Measurements from ENCODE around the gene LMX1A. TPM values are rescaled to one million over a fixed set of nuclear protein-coding genes. Genes with fewer than 3 reads are reported as not detected.

LMX1A gene
- total and polyA plus RNA-seq, 2 donors (not counting 1 experiment from before 2014, with no cell fraction given), result not detected

DNA sequence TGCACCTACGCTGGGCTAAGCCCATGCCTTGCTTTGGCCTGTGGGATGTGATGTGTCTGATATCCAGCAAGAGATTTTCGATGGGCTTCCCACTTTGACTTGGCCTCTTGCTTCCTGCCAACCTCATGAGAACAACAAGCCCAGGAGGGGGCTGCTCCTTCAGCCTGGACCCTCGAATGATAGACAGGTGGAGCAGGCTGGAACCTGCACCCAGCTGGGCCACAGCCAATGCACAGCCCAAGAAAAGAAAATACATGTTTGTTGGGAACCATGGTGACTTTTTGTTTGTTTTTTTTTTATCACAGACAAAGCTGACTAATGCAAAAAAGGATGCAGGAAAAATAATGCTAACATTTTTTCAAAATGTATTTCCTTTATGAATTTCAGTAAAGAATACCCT, 144.3 kb downstream of the LMX1A start:
- Histone ChIP-seq H3K4me3 (ENCODE audit: control extremely low read depth in 1 of 5, extremely low read depth in 1 of 5, insufficient read depth in 1 of 5, low read depth in 2 of 5, low read length in 4 of 5) (no peak overlapping the region), H3K27me3 (replicated peaks in 1 of 4; ENCODE audit: control extremely low read depth in 1 of 4, control insufficient read depth in 3 of 4, insufficient read depth in 4 of 4, low read length in 3 of 4) (no peaks in the 10 kb centered on the region), H3K4me1 (ENCODE audit: control insufficient read depth in 2 of 2, insufficient read depth in 2 of 2, low read length in 2 of 2) (no peaks in the 10 kb centered on the region), H3K4me2 (replicated peaks; ENCODE audit: low read depth, low read length, poor library complexity, severe bottlenecking) (no peak overlapping the region), H3K36me3 (replicated peaks in 1 of 2; ENCODE audit: control extremely low read depth in 1 of 2, control insufficient read depth in 1 of 2, extremely low read depth in 1 of 2, insufficient read depth in 2 of 2, low read length in 1 of 2) (no peaks in the 10 kb centered on the region), H3K9ac (ENCODE audit: low read length) (no peak overlapping the region), H2AFZ (ENCODE audit: insufficient read depth, low read depth, low read length, poor library complexity, severe bottlenecking) (no peak overlapping the region), H3K79me2 (ENCODE audit: control insufficient read depth, insufficient read depth, low read length) (no peaks in the 10 kb centered on the region), H3K27ac (ENCODE audit: low read length in 2 of 2) (no peak overlapping the region), H3K9me3 (ENCODE audit: control extremely low read depth in 1 of 3, control insufficient read depth in 2 of 3, insufficient read depth in 1 of 3, low read length in 2 of 3) (no peaks in the 10 kb centered on the region), H4K20me1 (ENCODE audit: control insufficient read depth, insufficient read depth, low read length, poor library complexity, severe bottlenecking) (no peaks in the 10 kb centered on the region)
- Mint-ChIP-seq H3K27me3 (peaks cover 13% of the 10 kb centered on the region), H3K4me3 (no peak overlapping the region), H3K27ac (no peak overlapping the region), H3K4me1 (no peaks in the 10 kb centered on the region), H3K9me3 (ENCODE audit: insufficient read depth) (no peaks in the 10 kb centered on the region)
- ATAC-seq (ENCODE audit: low read depth), result no peak
- ChIA-PET POLR2A (no interaction called here), CTCF (no interaction called here)
- no CpG with 5 or more reads among the region's 3 CpGs for WGBS (ENCODE audit: insufficient coverage)
- TF ChIP-seq EZH2 (IDR thresholded peaks at IDR 0.05; ENCODE audit: borderline replicate concordance, insufficient read depth, low read depth, low read length, poor library complexity, severe bottlenecking), result no peak
- TF ChIP-seq, protein P1, sequence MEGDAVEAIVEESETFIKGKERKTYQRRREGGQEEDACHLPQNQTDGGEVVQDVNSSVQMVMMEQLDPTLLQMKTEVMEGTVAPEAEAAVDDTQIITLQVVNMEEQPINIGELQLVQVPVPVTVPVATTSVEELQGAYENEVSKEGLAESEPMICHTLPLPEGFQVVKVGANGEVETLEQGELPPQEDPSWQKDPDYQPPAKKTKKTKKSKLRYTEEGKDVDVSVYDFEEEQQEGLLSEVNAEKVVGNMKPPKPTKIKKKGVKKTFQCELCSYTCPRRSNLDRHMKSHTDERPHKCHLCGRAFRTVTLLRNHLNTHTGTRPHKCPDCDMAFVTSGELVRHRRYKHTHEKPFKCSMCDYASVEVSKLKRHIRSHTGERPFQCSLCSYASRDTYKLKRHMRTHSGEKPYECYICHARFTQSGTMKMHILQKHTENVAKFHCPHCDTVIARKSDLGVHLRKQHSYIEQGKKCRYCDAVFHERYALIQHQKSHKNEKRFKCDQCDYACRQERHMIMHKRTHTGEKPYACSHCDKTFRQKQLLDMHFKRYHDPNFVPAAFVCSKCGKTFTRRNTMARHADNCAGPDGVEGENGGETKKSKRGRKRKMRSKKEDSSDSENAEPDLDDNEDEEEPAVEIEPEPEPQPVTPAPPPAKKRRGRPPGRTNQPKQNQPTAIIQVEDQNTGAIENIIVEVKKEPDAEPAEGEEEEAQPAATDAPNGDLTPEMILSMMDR (IDR thresholded peaks at IDR 0.05), result no peak
- intact Hi-C loops (cut with micrococcal nuclease), result no loop called here
- DNase-seq, result no peak

DNA sequence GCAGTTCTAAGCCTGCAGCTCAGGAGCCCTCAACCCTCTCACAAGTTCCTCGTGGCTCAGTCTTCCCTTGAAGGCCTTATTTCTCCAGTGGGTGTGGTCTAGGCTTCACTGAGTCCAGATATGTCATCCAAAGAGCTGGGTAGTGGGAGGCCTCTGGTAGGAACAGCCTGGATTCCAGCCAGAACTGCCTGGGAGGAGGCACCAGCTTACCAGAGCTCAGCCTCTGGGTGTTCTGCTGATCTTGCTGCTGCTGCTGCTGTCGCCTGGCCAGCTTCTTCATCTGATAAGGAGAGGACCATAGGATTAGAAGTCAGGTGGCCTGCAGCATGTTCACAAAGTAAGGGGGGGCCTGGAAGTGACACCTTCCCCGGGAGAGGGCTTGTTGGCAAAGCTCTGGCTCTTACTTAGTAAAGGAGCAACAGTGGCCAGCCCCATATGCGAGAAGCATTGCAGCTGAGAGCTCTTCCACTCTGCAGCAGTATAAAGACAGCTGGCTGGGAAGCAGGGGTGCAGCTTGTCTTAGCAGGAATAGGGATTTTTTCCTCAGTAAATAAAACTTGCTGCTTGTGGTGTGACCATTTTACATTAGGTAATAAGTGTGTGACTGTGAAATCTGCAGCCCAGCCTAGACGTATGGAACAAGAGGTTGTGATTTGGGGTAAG, 148.5 kb downstream of the LMX1A start:
- DNase-seq (no peak), ATAC-seq (ENCODE audit: low read depth) (no peak)
- H3K4me1 ChIP-seq (ENCODE audit: control insufficient read depth in 2 of 2, insufficient read depth in 2 of 2, low read length in 2 of 2), result no peaks in the 10 kb centered on the region
- no peaks in the 10 kb centered on the region for H3K36me3 ChIP-seq (replicated peaks in 1 of 2; ENCODE audit: control extremely low read depth in 1 of 2, control insufficient read depth in 1 of 2, extremely low read depth in 1 of 2, insufficient read depth in 2 of 2, low read length in 1 of 2)
- no peak overlapping the region for H3K4me3 ChIP-seq (ENCODE audit: control extremely low read depth in 1 of 5, extremely low read depth in 1 of 5, insufficient read depth in 1 of 5, low read depth in 2 of 5, low read length in 4 of 5)
- H4K20me1 ChIP-seq (ENCODE audit: control insufficient read depth, insufficient read depth, low read length, poor library complexity, severe bottlenecking), result no peaks in the 10 kb centered on the region
- no peaks in the 10 kb centered on the region for H3K79me2 ChIP-seq (ENCODE audit: control insufficient read depth, insufficient read depth, low read length)
- no peak overlapping the region for H3K27ac ChIP-seq (ENCODE audit: low read length in 2 of 2)
- Mint-ChIP-seq H3K9me3 (ENCODE audit: insufficient read depth) (no peaks in the 10 kb centered on the region), H3K27me3 (peaks cover 7% of the 10 kb centered on the region), H3K4me1 (no peaks in the 10 kb centered on the region), H3K27ac (no peak overlapping the region), H3K4me3 (no peak overlapping the region)
- no peak overlapping the region for H3K9ac ChIP-seq (ENCODE audit: low read length)
- H3K27me3 ChIP-seq (replicated peaks in 1 of 4; ENCODE audit: control extremely low read depth in 1 of 4, control insufficient read depth in 3 of 4, insufficient read depth in 4 of 4, low read length in 3 of 4), result no peaks in the 10 kb centered on the region
- H3K4me2 ChIP-seq (replicated peaks; ENCODE audit: low read depth, low read length, poor library complexity, severe bottlenecking), result no peak overlapping the region
- ChIA-PET POLR2A (no interaction called here), CTCF (no interaction called here)
- intact Hi-C loops (cut with micrococcal nuclease), result no loop called here
- WGBS (ENCODE audit: insufficient coverage), result 59% methylated on average over 3 of the region's 5 CpGs
- no peak overlapping the region for H2AFZ ChIP-seq (ENCODE audit: insufficient read depth, low read depth, low read length, poor library complexity, severe bottlenecking)
- TF ChIP-seq, protein P1 (IDR thresholded peaks at IDR 0.05), result no peak
- no peak for TF ChIP-seq EZH2 (IDR thresholded peaks at IDR 0.05; ENCODE audit: borderline replicate concordance, insufficient read depth, low read depth, low read length, poor library complexity, severe bottlenecking)
- no peaks in the 10 kb centered on the region for H3K9me3 ChIP-seq (ENCODE audit: control extremely low read depth in 1 of 3, control insufficient read depth in 2 of 3, insufficient read depth in 1 of 3, low read length in 2 of 3)

Data from B cell (primary cell).